HL-60 (cell line): Measurements from ENCODE around the gene AKAP8.

Source experiments
- DNase-seq, 2 experiments: peaks; one replicate each; pipeline ENCODE4 v3.0.0-alpha.2; 2010 to 2020; ENCODE audit warnings: low read depth in 1 of 2, low spot score in 1 of 2
- H3K27ac ChIP-seq: fragments of 250-450 bp; sonication (Bioruptor Pico); replicated peaks from 2 replicates; pipeline ENCODE4 v1.5.1; 2020; ENCODE audit warnings: mild to moderate bottlenecking, moderate library complexity
- H3K27me3 ChIP-seq: fragments of 250-450 bp; sonication (Bioruptor Pico); 2 replicates; pipeline ENCODE4 v1.5.1; 2021; ENCODE audit warnings: mild to moderate bottlenecking, moderate library complexity; ENCODE audit not compliant: insufficient read depth, poor library complexity, severe bottlenecking
- H3K4me3 ChIP-seq: replicated peaks from 2 replicates; pipeline ENCODE4 v1.5.1; 2011; ENCODE audit warnings: mild to moderate bottlenecking, control low read depth, low read length; ENCODE audit not compliant: insufficient read depth
- GABPA ChIP-seq: IDR thresholded peaks from 2 replicates; pipeline ENCODE4 v1.6.1; 2012; ENCODE audit warnings: low read depth
- POLR2AphosphoS5 ChIP-seq: IDR thresholded peaks from 2 replicates; pipeline ENCODE4 v1.6.1; 2012; ENCODE audit warnings: low read depth
- SPI1 ChIP-seq: IDR thresholded peaks from 2 replicates; pipeline ENCODE4 v1.6.1; 2012; ENCODE audit warnings: low read depth, mild to moderate bottlenecking, borderline replicate concordance
- TF ChIP-seq, protein P1 (sequence below): IDR thresholded peaks from one replicate; pipeline ENCODE4 v1.5.1; 2011; ENCODE audit warnings: low read length, control low read depth, inconsistent platforms; ENCODE audit not compliant: insufficient read depth
- TF ChIP-seq, protein P2 (sequence below): IDR thresholded peaks from 2 replicates; pipeline ENCODE4 v1.6.1; 2012; ENCODE audit warnings: low read depth; ENCODE audit not compliant: insufficient replicate concordance

AKAP8 gene

DNA sequence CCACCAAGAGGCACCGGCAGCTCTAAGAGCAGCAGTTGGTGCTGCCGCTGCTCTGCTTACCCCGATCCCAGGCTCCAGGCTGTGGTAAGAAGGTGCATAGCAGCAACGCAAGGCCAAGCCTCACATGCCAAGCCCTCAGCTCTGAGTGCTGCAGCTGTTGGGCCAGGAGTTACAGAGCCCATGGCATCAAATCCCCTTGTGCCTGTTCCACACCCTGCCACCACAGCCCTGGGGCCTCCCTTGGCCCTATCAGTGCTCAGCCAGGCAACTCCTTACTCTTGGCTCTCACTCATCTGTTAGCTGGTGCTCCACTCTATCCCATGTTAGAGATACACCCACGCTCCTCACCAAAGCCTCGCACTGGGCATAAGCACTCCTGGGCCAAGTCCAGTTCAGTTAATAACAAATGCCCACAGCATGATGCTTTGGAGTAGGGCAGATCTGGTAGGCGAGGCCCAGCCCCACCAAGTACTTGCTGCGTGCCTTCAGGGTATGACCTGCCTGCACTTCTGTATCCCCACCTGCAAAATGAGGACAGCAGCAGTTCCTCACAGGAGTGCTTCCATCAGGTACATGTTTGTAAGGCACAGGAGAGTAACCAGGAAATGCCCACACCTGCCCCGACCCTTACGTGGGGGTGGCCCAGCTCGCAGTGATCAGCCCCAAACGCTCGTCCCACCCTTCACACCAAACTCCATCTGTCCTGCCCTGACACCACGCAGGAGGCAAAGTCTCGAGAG, 23.0 kb upstream of the AKAP8 start:
- Histone ChIP-seq H3K27ac (no peak overlapping the region), H3K4me3 (no peak overlapping the region), H3K27me3 (no peaks in the 10 kb centered on the region)
- DNase-seq: no peak
- TF ChIP-seq, protein P1, sequence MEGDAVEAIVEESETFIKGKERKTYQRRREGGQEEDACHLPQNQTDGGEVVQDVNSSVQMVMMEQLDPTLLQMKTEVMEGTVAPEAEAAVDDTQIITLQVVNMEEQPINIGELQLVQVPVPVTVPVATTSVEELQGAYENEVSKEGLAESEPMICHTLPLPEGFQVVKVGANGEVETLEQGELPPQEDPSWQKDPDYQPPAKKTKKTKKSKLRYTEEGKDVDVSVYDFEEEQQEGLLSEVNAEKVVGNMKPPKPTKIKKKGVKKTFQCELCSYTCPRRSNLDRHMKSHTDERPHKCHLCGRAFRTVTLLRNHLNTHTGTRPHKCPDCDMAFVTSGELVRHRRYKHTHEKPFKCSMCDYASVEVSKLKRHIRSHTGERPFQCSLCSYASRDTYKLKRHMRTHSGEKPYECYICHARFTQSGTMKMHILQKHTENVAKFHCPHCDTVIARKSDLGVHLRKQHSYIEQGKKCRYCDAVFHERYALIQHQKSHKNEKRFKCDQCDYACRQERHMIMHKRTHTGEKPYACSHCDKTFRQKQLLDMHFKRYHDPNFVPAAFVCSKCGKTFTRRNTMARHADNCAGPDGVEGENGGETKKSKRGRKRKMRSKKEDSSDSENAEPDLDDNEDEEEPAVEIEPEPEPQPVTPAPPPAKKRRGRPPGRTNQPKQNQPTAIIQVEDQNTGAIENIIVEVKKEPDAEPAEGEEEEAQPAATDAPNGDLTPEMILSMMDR: no peak
- no peak for TF ChIP-seq SPI1

DNA sequence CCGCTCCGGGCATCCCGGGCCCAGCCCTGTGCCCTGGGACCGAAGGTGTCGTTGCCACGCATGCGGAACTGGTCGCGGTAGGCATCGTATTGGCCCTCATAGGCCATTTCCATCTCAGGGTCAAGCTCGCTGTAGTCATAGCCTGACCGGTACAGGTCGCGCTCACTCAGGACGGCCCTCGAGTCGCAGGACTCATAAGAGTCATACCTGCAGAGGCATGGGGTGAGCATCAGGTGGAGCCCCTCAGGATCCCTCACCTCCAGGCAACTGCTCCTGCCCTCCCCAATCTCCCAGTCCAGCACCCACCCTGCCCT, 21.8 kb upstream of the AKAP8 start:
- TF ChIP-seq GABPA: no peak
- TF ChIP-seq, protein P2, sequence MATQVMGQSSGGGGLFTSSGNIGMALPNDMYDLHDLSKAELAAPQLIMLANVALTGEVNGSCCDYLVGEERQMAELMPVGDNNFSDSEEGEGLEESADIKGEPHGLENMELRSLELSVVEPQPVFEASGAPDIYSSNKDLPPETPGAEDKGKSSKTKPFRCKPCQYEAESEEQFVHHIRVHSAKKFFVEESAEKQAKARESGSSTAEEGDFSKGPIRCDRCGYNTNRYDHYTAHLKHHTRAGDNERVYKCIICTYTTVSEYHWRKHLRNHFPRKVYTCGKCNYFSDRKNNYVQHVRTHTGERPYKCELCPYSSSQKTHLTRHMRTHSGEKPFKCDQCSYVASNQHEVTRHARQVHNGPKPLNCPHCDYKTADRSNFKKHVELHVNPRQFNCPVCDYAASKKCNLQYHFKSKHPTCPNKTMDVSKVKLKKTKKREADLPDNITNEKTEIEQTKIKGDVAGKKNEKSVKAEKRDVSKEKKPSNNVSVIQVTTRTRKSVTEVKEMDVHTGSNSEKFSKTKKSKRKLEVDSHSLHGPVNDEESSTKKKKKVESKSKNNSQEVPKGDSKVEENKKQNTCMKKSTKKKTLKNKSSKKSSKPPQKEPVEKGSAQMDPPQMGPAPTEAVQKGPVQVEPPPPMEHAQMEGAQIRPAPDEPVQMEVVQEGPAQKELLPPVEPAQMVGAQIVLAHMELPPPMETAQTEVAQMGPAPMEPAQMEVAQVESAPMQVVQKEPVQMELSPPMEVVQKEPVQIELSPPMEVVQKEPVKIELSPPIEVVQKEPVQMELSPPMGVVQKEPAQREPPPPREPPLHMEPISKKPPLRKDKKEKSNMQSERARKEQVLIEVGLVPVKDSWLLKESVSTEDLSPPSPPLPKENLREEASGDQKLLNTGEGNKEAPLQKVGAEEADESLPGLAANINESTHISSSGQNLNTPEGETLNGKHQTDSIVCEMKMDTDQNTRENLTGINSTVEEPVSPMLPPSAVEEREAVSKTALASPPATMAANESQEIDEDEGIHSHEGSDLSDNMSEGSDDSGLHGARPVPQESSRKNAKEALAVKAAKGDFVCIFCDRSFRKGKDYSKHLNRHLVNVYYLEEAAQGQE: no peak
- TF ChIP-seq, protein P1: no peak
- H3K4me3 ChIP-seq: no peak overlapping the region

DNA sequence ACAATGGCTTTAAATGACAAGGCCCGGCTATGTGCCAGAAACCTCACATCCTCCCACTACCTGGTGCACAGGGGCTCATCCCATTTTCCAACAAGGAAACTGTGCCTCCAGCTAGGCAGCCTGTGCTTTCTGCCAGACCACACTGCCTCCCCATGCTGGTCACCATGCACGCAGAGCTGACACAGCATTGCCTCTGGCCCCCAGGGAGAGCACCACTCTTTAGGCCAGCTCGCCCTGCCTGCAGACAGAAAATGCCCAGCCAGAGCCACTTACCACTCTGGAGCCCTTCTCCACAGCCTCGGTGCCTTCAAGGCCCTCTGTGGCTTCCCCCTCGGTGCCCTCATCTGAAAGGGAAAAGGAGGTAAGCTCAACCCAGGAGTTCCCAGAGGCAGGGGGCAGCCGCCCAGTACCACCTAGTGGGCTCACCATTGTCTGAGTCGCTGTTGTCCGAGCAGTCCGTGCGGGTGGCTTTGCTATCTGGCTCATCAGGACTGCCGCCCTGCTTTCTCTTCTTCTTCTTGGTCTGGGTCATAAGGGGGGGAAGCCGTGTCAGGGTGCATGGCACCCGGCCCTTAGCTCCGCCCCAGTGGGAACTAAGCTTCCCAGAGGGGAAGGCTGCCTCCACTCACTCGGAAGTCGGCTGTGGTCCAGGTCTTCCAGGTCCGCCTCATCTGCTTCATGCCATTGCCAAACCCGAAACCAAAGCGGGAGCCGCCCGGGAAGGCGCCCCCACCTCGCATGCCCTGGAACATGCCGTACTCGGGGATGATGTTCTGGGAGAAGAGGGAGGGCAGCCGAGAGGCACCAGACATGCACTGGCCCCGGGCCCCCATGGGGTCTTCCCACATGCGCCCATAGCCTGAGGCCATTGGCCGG, 21.2 kb upstream of the AKAP8 start:
- DNase-seq: no peak
- TF ChIP-seq, protein P1: no peak
- no peak for TF ChIP-seq POLR2AphosphoS5
- no peak for TF ChIP-seq GABPA
- TF ChIP-seq, protein P2: no peak
- no peak for TF ChIP-seq SPI1
- H3K27ac ChIP-seq: no peak overlapping the region
- no peak overlapping the region for H3K4me3 ChIP-seq
- no peaks in the 10 kb centered on the region for H3K27me3 ChIP-seq

More for the DNA sequence above, 21.8 kb upstream of the AKAP8 start:
- DNase-seq: no peak
- H3K27me3 ChIP-seq: no peaks in the 10 kb centered on the region
- H3K27ac ChIP-seq: no peak overlapping the region
